Erythroblast (primary cell): Measurements from ENCODE around the gene SLC26A1.

Source experiments
- GATA1 ChIP-seq: IDR thresholded peaks from 2 replicates; pipeline ENCODE4 v1.6.1; 2011; ENCODE audit warnings: low read depth, mild to moderate bottlenecking, control low read depth, low read length, moderate library complexity
- POLR2A ChIP-seq: IDR thresholded peaks from 2 replicates; pipeline ENCODE4 v1.6.1; 2011; ENCODE audit warnings: mild to moderate bottlenecking, low read length

- TF ChIP-seq POLR2A (no peak), GATA1 (no peak)
Observed at GRCh38 chr4:963276-964225, 29.7 kb downstream of the SLC26A1 start.
